ENCODE results near the gene DSN1.

DNA sequence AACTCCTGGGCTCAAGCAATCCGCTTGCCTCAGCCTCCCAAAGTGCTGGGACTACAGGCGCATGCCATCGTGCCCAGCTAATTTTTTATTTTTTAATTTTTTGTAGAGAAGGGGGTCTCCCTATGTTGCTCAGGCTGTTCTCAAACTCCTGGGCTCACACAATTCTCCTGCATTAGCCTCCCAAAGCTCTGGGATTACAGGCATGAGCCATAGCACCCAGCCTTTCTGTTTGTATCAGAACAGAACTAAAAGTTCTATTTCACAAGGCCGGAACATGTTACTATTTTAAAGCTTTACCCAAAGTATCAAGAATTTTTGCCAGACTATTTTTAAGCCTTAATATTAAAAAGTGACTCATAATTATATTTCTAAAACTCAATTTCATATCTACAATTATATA is 70.0 kb downstream of the DSN1 start:
- no peak for TF ChIP-seq GATA2 (IDR thresholded peaks at IDR 0.05; ENCODE audit: low read depth, low read length)
- TF ChIP-seq GATA3 (IDR thresholded peaks at IDR 0.05; ENCODE audit: low read depth, low read length), result no peak

All from SH-SY5Y (cell line).